NT2/D1 (cell line): Measurements from ENCODE around the gene GCLC.

ENCODE experiments used
- SUZ12 ChIP-seq: IDR thresholded peaks from 2 replicates; pipeline ENCODE4 v1.6.1; 2011; ENCODE audit not compliant: insufficient read length, insufficient read depth; ENCODE audit errors: extremely low read depth
- ZNF274 ChIP-seq: IDR thresholded peaks from 2 replicates; pipeline ENCODE4 v1.6.1; 2011; ENCODE audit warnings: mild to moderate bottlenecking, low read depth, low read length

- TF ChIP-seq SUZ12 (no peak), ZNF274 (no peak)
Measured at GRCh38 chr6:53564401-53565065, 19.6 kb upstream of the GCLC start.
